GM10266 (cell line): ENCODE results near the gene TIGD3.
"Not testable (repeated sequence)": the region's sequence is repeated elsewhere in the genome, so short reads cannot be mapped to it uniquely, and the experiment has no call there.

Experiments
- DNase-seq: peaks from one replicate; pipeline ENCODE4 v3.0.0; 2012; ENCODE audit errors: extremely low spot score
- TF ChIP-seq, protein P1 (sequence below): IDR thresholded peaks from 2 replicates; pipeline ENCODE4 v1.5.1; 2012; ENCODE audit warnings: mild to moderate bottlenecking, low read depth; ENCODE audit not compliant: control insufficient read depth, insufficient read depth; ENCODE audit errors: missing control alignments

The TIGD3 gene

DNA sequence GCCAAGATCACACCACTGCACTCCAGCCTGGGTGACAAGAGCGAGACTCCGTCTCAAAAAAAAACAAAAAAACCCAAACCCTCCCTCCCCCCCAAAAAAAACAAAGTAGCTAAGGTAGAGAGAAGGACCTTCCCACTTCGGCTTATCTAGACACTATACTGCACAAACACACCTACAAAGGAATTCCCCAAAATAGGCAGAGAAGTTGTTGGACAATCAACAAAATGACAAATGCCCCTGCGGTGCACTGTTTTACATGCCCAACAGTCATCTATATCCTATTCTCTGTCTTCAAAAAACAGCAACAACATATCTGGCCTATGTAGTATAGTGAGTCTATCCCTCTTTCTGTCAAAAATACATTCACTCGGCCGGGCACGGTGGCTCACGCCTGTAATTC, 27.5 kb upstream of the TIGD3 start:
- DNase-seq: no peak
- TF ChIP-seq, protein P1, sequence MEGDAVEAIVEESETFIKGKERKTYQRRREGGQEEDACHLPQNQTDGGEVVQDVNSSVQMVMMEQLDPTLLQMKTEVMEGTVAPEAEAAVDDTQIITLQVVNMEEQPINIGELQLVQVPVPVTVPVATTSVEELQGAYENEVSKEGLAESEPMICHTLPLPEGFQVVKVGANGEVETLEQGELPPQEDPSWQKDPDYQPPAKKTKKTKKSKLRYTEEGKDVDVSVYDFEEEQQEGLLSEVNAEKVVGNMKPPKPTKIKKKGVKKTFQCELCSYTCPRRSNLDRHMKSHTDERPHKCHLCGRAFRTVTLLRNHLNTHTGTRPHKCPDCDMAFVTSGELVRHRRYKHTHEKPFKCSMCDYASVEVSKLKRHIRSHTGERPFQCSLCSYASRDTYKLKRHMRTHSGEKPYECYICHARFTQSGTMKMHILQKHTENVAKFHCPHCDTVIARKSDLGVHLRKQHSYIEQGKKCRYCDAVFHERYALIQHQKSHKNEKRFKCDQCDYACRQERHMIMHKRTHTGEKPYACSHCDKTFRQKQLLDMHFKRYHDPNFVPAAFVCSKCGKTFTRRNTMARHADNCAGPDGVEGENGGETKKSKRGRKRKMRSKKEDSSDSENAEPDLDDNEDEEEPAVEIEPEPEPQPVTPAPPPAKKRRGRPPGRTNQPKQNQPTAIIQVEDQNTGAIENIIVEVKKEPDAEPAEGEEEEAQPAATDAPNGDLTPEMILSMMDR: no peak

DNA sequence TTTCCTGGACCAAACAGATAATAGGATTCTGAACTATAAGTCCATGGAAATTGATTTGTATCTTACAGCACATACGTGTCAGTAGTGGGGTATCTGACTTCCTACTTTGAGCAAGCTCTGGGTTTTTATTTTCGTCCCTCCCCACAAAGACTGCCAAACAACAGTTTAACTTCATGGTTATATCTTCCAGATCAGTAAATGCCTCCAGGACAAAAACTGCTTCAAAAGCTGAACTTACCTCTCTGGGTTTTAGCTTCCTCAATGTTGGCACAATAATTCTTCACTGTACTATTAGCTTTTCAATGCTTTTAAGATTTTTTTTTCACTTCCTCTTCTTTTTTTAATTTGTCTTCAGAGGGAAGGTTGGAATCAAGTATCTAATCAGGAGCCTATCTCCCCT, 25.1 kb upstream of the TIGD3 start:
- no peak for DNase-seq
- TF ChIP-seq, protein P1: no peak

DNA sequence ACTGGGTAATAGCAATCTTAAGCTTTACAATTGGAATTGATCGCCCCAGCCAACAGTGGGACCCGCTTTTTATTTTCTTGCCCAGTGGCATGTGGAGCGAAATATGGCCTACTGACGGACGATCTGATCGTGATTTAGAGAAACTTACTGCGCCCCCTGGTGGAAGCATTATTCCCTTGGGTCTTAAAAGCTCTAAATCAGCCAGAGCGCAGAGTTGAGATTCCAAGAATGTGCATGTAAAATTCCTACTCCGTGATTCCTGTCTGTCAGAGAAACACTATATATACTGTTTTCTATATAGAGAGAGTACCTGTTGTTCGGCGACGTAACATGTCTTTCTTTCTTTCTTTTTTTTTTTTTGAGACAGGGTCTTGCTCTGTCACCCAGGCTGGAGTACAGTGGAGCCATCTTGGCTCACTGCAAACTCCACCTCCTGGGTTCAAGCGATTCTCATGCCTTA, 24.6 kb upstream of the TIGD3 start:
- DNase-seq: peak; percentile 76
- TF ChIP-seq, protein P1: peak; percentile 83

DNA sequence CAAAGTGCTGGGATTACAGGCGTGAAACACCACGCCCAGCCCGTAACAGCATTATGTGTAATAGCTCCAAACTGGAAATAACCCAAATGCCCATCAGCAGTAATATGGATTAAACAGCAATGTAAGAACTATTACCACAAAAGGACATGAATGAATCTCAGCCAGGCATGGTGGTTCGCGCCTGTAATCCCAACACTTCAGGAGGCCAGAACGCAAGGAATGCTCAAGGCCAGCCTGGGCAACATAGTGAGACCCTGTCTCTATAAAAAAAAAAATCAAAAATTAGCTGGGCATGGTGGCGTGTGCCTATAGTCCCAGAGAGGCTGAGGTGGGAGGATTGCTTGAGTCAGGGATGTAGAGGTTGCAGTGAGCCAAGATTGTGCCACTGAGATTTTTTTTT, 24.0 kb upstream of the TIGD3 start:
- TF ChIP-seq, protein P1: no peak

GRCh38 chr11:65332591-65332990, 22.0 kb upstream of the TIGD3 start:
- DNase-seq: not testable (repeated sequence)

More for the DNA sequence above, 24.0 kb upstream of the TIGD3 start:
- DNase-seq: no peak

DNA sequence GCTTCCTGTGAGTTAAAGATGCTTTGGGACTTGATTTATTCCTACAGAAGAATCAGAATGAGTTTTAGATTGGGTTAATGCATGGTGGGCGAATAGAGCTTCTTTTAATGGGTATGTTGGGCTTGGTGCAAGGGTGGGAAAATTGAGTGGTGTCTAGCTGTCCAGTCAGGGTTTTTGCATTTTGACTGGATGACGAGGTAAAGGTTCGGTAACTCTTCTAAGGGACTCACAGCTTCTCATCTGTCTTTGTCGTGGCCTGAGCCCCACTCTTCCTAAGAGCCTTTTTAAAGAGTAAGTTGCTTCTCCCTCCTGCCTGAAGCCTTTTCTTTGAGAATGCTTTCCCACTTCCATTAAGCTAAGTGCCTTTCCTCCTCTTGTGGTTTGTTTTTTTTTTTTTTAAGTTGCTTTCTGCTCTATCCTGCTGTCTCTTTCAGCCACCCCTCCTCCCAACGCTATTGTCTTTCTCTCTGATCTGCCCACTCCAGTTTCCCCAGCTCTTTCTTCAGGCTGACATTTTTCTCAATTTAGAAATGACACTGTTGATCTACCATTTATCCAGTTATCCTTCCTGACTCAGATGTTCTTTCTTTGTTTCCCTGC, 19.8 kb upstream of the TIGD3 start:
- no peak for DNase-seq
- TF ChIP-seq, protein P1: no peak

- TF ChIP-seq, protein P1: no peak
- no peak for DNase-seq
Measured at GRCh38 chr11:65338676-65339075, 15.9 kb upstream of the TIGD3 start.

GRCh38 chr11:65340226-65340625, 14.3 kb upstream of the TIGD3 start:
- TF ChIP-seq, protein P1: no peak
- DNase-seq: no peak
